Measurements from ENCODE around the gene INPP5A.
A peak's percentile ranks its signal among the peaks of the same experiment; 100 is the strongest.
"Not testable (repeated sequence)": the region's sequence is repeated elsewhere in the genome, so short reads cannot be mapped to it uniquely, and the experiment has no call there.

Gene INPP5A

GRCh38 chr10:132676193-132676891 lies 138.8 kb downstream of the INPP5A start:
- DNase-seq (ENCODE audit: low spot score), result no peak

GRCh38 chr10:132677096-132677472 lies 139.5 kb downstream of the INPP5A start:
- DNase-seq (ENCODE audit: low spot score), result no peak

DNA sequence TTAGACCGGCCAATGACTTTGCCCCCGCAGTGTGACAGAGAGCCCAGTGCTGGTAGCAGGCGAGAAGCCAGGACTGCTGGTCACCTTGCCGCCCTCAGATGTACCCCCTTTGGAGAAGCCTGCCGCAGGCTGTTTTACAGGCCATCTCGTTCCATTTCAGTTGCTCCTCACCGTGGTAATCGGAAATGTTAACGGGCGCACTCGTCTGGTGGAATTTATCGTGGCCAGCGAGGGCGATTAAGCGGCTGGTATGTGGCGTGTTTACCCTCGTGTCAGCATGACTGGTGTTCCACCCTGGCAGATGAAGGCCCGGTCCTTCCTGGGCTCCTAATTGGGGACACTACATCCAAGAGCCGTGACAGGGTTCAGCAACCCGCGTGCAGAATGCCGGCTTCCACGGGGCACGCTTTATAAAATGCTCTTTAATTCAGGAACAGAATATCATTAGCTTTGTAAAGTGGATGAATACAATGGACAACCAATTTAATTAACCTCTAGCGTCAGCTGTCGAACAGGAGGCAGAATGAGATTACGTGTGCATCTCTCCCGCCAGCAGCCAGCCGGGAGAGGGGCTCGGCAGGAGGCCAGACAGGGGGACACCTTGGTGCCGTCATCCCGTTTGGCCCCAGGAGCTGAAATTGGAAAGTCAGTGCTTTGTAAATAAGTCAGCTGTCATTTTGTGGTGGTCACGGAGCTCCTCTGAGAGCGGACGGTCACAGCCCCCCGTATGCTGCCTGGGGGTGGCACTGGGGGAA lies 140.1 kb downstream of the INPP5A start:
- DNase-seq (ENCODE audit: low spot score), result no peak

GRCh38 chr10:132678436-132679216 lies 141.0 kb downstream of the INPP5A start:
- DNase-seq (ENCODE audit: low spot score), result no peak

DNA sequence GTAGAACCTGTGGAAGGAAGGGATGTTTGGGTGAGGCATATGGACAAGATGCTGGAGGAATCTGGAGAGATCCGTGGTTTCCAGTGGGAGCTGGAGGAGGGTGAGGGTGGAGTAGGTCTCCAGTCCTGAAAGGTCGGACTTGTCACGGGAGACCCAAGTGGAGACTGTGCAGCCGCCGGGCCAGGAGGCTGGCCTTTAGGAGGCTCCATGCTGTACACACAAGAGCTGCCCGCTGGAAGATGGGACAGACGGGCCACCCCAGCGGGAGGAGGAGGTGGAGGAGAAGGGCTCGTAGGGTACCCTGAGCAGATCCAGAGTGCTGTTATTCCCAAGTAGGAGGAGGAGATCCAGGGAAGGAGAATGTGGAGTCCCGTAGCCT lies 141.6 kb downstream of the INPP5A start:
- DNase-seq (ENCODE audit: low spot score), result no peak

DNA sequence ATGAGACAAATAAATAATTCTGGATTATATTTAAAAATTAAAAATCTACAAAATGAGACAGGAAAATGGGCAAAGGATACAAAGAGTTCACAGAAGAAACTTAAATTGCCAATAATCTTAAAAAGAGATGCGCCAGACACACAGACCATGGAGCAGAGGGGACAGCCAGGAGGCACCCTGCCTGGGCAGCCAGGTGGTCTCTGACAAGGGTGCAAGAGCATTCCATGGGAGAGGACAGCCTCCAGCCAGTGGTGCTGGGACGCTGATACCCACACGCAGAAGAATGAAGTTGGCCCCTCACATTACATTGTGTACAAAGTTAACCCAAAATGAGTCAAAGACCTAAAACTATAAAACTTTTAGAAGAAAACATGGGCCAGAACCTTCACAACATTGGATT lies 142.1 kb downstream of the INPP5A start:
- no peak for DNase-seq (ENCODE audit: low spot score)

- not testable (repeated sequence) for DNase-seq (ENCODE audit: low spot score)
These were observed 143.2 kb downstream of the INPP5A start for GRCh38 chr10:132680741-132681140.

DNA sequence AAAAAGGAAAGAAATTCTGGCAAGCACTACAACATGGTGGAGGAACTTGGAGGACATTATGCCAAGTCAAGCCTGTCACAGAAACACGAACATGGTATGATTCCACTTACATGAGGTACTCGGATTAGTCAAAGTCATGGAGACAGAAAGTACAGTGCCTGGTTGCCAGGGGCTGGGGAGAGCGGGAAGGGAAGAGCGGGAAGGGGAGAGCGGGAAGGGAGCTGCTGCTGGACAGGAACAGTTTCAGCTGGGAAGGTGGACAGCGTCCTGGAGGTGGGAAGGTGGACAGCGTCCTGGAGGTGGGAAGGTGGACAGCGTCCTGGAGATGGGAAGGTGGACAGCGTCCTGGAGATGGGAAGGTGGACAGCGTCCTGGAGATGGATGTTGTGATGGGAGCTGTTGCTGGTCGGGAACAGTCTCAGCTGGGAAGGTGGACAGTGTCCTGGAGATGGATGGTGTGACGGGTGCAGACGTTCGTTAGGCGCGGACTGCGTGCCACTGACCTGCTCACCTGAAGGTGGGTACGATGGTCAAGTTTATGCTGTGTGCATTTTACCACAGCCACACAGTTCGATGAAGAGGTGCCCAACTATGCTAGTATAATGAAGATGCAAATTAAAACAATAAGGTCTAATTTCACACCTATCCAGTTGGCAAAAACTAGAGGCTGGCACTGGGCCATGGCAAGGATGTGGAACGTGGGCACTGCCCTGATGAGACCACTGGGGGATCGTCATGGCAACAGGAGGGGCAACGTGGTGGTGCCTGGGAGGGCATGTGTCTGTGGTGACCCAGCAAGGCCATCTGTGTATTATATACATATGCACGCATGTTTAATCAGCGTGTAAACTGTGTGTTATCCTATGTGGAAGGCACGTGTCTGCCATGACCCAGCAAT lies 144.5 kb downstream of the INPP5A start:
- no peak for DNase-seq (ENCODE audit: low spot score)

DNA sequence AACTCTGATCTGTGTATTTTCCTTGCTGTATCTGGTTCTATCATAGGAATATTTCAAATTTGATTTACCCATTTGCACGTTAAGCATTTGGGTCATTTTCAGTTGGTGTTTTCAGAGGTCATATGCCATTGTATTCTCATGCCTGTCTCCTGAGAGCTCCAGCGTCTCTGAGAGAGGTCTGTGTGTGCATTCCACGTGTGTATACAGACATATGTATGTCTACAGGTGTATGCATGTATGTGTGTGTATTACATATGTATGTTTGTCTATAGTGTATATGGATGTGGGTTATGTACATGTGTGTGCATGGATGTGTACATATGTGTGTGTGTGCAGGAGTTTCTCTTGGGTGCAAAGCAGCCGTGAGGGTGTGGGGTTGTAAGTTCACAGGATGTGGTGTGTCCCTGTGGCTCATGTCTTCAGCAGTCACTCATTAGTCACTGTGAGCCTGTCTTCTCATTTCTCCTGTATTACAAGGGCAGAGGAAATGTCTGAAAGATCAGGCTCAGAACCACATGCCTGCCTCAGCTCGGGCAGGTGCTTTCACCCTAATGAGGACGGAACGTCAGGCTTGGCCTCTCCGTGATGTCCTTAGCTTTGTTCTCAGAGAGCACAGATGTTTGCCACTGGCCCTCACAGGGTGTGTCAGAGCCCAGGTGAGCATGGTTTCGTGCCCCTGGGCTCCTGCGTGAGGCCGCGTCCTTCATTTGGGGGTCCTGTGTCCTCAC lies 146.7 kb downstream of the INPP5A start:
- DNase-seq (ENCODE audit: low spot score), result no peak

DNA sequence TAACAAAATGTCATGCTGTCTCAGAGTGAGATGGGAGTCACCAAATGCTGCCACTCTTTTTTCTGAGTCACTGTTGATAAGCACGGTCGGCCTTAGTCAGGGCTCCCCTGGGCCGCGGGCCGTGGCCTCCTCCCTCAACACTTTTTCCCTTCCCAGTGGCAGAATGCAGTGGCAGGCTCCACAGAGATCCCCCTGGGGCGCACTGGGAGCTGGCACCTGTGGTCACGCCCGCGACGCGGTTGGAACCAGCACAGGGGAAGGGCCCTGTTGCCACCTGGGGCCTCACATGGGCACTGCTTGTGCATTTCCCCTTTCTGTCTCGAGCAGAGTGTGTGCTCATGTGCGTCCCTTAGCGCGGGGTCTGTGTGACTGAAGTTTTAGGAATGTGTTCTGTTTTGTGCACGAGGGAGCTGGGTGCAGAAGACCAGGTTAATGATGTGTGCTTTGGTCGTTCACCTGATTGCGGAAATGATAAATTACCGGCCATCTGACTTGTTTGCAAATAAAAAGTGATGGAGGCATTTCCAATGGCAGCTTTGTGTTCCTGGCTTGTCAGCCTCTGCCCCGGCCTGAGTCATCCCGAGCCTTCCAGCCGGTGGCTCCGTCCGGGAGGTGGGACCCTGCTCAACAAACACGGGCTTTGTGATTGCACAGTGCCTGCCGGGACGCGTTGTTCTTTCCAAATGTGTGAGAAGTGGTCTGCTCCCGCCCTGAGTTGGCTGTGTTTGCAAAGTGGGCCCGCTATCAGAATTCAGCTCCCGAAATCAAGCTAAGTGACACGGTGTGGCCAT lies 147.7 kb downstream of the INPP5A start:
- DNase-seq (ENCODE audit: low spot score), result peak; percentile 95

DNA sequence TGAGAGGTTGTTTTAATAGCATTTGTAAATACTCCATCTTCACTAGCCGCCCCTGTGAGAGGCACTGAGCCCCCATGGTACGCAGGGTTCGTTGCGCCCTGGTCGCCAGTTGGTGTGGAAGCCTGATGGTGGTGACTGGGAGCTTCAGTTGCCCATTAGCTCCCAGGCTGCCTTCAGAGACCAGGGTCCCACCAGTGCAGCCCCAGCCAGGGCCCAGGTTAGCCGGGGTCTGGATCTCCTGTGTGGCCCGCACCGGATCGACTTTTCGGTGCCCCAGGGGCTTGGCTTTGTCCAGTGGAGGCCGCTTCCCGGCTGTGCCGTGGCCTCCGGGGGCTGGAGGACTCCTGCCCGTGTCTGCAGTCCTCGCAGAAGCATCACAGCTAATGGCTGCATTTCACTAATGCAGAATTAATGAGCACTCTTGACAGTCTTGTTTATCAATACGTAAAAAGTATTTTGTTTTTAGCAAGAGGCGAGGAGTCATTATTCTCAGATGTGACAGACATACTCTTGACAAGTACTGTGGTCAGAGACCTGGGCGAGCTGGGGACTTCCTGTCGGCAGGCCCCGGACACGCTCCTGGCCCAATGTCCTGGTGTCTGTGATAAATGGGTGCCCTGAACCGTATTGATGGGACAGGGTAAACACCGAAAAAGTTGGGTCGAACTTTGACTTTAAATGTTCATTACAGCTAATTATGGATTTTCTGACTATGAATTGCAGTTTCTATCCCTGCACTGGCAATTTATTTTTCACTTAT lies 148.5 kb downstream of the INPP5A start:
- DNase-seq (ENCODE audit: low spot score), result no peak

GRCh38 chr10:132687181-132687892 lies 149.8 kb downstream of the INPP5A start:
- DNase-seq (ENCODE audit: low spot score), result no peak

DNA sequence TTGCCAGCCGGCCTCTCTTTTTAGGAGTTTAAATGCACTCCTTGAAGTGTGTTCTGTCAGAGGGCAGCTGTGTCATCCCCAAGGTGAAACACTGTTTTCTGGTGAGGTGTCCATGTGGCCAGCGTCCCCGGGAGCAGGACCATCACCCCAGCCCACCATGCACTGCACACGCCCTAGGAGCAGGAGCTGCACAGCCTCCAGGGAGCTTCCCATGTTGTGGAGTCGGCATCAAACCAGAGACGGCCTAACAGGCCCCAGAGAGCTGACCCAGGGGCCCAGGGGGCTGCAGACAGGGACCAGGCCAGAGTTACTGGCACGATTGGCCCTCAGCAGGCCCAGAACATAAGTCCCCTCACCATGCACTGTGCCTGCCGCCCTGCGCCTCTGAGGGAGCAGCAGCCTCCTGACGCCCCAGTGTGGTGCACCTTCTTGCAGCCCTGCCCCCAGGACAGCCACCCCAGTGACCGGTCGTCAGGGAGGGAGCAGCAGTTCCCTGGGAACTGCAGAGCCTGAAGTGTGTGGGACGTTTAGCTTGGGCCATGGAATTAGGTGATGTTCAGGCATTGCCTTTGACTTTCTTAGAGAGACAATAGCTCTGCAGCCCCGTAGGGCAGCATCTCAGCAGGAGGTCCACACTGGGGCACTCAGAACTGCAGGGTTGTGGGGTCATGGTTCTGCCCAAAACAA lies 150.4 kb downstream of the INPP5A start:
- DNase-seq (ENCODE audit: low spot score), result no peak

GRCh38 chr10:132688580-132689420 lies 151.2 kb downstream of the INPP5A start:
- DNase-seq (ENCODE audit: low spot score), result no peak

DNA sequence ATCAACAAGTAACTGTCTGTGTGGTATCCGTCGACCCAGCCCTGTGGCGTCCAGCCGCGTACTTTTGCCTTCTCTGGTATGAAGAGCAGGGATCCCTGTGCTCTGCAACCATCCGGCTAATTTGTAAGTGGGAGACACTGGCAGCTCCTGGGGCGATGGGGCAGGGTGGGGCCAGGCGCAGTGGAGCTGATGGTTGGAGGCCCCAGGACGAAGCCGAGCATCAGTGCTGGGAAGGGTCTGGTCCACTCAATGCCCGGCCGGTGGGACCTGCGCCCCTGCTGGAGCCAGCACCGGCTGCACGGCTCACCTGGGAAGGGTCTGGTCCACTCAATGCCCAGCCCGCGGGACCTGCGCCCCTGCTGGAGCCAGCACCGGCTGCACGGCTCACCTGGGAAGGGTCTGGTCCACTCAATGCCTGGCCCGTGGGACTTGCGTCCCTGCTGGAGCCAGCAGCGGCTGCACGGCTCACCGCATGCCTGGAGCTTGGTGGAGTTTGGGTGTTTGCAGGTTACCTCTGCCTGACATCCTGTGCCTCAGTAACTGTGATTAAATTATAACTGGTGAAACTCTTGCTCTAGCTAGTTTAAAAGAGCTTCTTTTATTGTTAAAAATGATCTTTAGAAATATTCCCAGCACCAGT lies 152.3 kb downstream of the INPP5A start:
- DNase-seq (ENCODE audit: low spot score), result no peak

DNA sequence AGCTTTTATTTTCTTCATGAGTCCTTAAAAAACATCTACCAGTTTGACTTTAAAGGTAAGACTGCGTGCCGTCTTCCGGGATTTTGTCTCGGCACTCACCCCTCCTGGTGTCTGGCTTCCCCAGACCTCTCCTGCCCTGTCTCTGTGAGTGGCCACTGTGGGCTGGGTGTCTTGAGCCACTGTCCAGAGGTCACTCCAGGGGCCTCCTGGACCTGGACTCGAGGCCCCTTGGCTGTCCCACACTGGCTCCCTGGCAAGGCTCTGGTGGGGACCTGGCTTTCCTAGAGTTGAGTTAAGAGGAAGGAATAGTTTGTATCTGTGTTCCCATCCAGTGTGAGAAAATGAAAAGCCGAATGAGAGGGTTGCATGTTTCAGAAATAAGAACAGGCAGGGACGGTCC lies 152.8 kb downstream of the INPP5A start:
- DNase-seq (ENCODE audit: low spot score), result no peak
